Dedifferentiated amniotic fluid mesenchymal stem cell (primary cell): ENCODE data around the gene ANKMY1.
"Not testable (repeated sequence)": the region's sequence is repeated elsewhere in the genome, so short reads cannot be mapped to it uniquely, and the experiment has no call there.

ENCODE experiments used
- DNase-seq: peaks from one replicate; pipeline ENCODE4 v3.0.0-alpha.2; 2016; ENCODE audit errors: extremely low spot score

Gene ANKMY1

DNA sequence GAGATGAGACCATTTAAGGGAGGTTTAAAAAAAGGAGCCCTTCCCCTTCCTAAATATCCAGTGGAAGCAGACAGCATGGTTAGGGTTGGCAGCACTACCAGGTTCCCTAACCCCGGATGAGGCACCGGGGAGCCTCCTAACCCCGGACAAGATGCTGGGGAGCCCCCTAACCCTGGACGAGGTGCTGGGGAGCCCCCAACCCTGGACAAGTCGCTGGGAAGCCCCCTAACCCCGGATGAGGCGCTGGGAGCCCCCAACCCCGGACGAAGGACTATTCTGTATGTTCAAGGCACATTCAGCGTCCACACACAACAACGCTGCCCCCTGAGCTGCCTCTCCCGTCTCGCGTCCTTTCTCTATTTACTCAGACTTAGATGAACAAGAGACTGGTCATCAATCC lies 51.9 kb downstream of the ANKMY1 start:
- DNase-seq: no peak

- no peak for DNase-seq
These were observed 53.9 kb downstream of the ANKMY1 start for GRCh38 chr2:240503848-240504247.

GRCh38 chr2:240503375-240503774 lies 54.4 kb downstream of the ANKMY1 start:
- no peak for DNase-seq

DNA sequence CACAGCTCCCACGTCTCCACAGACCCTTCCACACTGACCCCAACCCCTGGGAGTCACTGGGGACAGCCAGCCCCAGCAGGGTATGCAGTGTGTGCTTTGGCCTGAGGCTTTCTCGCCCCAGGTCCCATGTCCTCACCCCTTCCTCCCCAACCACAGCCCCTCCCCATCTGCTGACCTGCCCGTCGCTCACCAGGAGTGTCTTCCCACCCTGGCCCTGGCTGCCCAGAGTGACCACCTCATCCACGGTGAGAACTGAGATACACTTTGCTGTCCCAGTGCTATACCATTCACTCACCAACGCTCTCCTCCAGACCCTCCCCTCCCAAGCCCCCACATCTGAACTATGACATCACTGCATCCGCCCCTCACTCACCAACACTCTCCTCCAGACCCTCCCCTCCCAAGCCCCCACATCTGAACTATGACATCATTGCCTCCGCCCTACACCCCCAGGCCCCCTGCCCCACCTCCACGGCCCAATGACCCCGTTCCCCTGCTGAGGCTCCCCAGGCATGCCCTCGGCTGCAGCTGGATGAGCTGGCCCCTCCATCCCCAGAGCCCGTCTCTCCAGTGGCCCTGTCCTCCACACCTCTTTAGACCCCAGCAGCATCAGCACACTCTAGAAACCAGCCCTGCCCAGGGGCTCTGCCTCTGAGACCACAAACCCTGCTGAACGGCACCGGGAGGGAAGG lies 55.2 kb downstream of the ANKMY1 start:
- no peak for DNase-seq

DNA sequence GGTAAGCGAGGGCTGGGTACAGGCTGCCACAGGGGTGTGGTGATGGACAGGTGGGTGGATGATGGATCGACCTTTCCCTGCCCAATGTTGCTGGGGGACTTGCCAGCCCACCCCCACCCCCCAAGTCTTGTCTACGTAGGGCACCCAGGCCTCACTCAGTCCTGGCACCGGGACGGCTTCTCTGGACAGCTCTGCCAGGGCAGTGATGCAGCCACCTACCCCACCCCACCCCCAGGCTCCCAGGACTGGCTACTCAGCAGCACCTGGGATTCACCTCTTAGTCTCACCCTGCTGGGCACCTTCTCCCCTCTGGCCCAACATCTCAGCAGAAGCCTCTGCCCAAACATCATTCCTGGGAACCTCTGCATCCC lies 55.7 kb downstream of the ANKMY1 start:
- DNase-seq: no peak

GRCh38 chr2:240501531-240501991 lies 56.2 kb downstream of the ANKMY1 start:
- no peak for DNase-seq

DNA sequence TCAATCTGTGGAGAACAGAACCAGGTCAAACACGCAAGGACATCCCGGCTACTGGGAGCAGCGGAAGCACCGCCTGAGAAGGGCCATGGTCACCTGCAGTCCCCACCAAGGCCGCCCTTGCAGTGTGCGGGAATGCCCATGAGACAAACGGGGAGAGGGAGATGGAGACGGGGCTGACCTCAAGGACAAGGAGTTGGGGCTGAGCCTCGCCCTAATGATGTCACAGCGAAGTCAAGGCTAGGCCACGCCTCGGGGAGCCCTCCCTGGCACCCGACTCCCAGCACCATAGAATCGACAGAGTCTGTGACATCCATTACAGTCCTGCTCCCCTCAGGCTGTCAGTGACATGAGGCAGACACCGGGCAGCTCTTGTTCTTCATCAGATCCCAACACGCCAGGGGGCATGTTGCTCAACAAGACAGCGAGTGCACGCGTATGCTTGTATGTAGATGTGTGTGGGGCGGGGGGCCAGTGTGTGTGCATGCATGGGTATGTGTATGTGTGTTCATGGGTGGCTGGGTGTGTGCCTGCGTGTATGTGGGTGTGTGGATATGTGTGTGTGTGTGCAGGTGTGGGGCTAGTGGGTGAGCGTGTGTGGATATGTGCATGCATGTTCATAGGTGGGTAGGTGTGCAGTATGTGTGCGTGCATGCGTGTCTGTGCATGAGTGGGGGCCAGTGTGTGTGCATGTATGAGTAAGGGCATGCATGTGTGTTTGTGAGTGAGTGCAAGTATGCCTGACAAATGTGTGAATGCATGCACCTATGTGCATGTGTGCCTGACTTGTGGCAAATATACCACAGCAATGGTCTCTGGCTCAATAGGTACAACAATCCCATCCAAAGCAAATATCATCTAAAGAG lies 57.0 kb downstream of the ANKMY1 start:
- DNase-seq: no peak

- DNase-seq: no peak
These were observed 58.2 kb downstream of the ANKMY1 start for GRCh38 chr2:240499309-240500301.

DNA sequence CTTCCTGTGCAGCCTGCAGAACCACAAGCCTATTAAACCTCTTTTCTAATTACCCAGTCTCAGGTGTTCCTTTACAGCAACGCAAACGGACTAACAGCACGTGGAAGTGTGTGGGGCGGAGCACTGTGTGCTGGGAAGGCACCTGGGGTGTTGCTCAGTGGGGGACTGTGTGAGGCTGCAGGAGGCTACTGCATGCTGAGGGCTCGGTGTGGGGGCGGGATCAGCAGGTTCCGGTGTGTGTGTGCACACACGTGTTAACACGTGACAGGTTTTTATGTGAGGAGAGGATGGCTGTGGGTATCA lies 58.9 kb downstream of the ANKMY1 start:
- DNase-seq: no peak

- DNase-seq: no peak
These were observed 59.4 kb downstream of the ANKMY1 start for GRCh38 chr2:240498171-240498957.

DNA sequence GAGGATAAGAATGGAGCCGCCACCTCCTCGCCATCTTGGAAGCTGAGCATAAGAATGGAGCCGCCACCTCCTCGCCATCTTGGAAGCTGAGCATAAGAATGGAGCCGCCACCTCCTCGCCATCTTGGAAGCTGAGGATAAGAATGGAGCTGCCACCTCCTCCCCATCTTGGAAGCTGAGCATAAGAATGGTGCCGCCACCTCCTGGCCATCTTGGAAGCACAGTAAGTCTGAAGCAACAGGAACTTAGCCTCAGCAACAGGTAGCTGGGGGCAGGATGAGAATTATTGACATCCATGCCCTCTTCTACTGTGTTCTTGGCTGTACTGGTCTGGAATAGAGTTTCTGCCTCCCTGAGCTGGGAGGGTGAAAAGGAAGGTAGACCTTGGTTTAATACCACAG lies 60.7 kb downstream of the ANKMY1 start:
- DNase-seq: not testable (repeated sequence)

DNA sequence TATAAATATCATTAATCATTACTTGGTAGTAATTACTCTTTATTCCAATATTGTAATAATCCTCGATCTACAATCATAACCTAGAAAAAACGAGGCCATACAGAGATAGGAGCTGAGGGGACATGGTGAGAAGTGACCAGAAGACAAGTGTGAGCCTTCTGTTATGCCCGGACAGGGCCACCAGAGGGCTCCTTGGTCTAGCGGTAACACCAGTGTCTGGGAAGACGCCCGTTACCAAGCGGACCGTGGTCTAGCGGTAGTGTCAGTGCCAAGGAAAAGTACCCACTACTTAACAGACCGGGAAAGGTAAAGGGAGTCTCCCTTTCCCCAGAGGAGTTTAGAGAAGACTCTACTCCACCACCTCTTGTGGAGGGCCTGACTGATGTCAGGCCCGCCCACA lies 62.8 kb downstream of the ANKMY1 start:
- not testable (repeated sequence) for DNase-seq

DNA sequence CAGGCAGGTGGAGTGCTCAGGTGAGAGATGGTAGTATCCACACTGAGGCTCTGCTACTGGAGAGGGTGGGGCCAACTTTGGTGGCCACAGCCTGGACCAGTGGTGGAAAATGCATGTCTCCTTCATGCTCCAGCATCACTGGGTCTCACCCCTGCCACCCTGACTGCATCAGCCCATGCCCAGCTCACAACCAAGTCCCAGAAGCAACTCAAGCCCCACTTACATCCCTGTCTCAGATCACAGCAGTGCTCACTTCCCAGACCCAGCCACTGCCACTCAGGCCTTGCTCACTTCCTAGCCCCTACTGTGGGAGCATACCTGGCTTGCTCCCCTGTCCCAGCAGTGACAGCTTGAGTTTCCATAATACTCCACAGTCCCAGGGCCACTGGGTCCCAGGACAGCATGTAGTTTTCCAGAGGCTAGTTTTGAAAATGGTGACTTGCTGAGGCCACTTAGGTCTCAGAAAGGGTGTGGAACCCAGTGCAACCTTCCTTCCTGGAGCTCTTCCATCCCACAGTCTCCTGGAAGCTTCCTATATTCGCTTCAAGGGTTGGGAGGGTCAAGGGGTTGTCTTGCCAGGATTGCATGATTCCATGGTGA lies 63.5 kb downstream of the ANKMY1 start:
- DNase-seq: no peak

- no peak for DNase-seq
These were observed 66.3 kb downstream of the ANKMY1 start for GRCh38 chr2:240491483-240491882.

GRCh38 chr2:240482141-240482540 lies 75.6 kb downstream of the ANKMY1 start:
- DNase-seq: no peak

DNA sequence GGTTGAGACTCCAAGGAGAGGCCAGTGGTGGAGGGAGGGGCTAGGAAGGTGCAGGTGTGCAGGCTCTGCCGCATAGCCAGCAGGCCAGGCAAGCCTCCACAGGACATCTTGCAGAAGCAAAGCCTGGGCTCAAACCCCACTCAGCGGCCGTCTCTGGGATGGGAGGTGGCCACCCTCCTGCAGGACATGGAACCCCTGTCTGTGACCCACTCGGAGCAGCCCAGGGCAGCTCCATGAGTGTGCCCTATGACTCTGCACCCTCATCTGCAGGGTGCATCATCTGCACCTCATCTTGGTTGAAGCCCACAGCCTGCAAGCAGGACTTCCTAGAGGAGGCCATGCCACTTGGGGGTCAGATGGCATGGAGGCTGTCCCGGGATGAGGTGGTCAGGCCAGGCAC lies 76.1 kb downstream of the ANKMY1 start:
- no peak for DNase-seq

- no peak for DNase-seq
These were observed 76.8 kb downstream of the ANKMY1 start for GRCh38 chr2:240480834-240481623.

DNA sequence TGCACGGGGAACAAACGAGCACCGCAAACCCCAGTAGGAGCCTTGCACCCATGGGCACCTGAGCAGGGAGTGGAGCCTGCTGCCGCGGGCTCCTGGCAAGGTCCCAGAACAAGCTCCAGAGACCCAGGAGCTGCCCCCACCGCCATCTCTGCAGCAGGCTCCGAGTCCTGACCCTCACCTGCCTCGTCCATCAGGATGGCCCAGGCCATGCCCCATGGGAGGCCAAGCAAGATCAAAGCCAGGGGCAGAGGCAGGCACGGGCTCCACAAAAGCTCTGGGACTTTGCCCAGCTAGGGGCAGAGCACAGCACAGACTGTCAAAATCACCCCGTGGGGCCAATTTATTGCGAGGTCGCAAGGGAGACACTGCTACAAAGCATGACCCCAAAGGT lies 78.7 kb downstream of the ANKMY1 start:
- no peak for DNase-seq

GRCh38 chr2:240478346-240479110 lies 79.3 kb downstream of the ANKMY1 start:
- no peak for DNase-seq
